UCSD-AML1 (cell line): ENCODE measurements around the gene TXNRD1.
A peak's percentile ranks its signal among the peaks of the same experiment; 100 is the strongest.
"Not testable (repeated sequence)": the region's sequence is repeated elsewhere in the genome, so short reads cannot be mapped to it uniquely, and the experiment has no call there.

Experiments used
- DNase-seq: peaks from one replicate; lab custom pipeline; 2025; ENCODE audit not compliant: unreplicated experiment; lab: John Stamatoyannopoulos, UW

Gene TXNRD1

DNA sequence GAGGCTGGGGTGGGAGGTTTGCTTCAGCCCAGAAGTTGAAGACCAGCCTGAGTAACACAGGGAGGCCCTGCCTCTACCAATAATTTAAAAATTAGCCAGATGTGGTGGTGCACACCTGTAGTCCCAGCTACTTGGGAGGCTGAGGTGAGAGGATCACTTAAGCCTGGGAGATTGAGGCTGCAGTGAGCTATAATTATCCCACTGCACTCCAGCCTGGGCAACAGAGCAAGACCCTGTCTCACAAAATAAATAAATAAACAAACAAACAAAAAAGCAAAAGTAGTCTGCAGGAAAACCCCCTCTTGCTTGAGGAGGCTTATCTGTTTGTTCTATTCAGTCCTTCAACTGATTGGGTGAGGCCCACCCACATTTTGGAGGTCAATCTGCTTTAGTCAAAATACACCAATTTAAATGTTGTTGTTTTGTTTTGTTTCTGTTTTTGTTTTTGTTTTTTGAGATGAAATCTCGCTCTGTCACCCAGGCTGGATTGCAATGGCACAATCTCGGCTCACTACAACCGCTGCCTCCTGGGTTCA is 24.9 kb upstream of the TXNRD1 start:
- no peak for DNase-seq

DNA sequence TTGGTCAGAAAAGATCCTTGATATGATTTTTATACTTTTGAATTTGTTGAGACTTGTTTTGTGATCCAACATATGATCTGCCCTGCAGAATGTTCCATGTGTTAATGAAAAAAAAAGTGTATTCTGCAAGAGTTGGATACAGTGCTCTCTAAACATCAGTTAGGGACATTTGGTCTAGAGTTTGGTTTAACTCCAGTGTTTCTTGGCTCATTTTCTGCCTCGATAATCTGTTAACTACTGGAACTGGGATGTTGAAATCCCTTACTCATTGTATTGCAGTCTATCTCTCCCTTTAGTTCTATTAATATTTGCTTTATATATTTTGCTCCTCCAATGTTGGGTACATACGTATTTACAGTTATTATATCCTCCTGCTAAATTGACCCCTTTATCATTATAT is 18.3 kb upstream of the TXNRD1 start:
- DNase-seq = no peak

DNA sequence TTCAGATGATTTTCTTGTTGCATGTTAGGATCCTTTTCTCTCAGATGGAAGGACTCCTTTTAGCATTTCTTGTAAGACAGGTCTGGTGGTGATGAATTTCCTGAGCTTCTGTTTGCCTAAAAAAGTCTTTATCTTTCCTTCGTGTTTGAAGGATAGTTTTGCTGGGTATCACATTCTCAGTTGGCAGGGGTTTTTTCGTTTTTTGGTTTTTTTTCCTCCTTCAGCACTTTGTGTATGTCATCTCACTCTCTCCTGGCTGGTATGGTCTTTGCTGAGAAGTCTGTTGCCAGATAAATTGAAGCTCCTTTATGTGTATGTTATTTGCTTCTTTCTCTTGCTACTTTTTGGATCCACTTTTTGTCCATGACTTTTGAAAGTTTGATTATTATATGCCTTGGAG is 15.6 kb upstream of the TXNRD1 start:
- no peak for DNase-seq

DNA sequence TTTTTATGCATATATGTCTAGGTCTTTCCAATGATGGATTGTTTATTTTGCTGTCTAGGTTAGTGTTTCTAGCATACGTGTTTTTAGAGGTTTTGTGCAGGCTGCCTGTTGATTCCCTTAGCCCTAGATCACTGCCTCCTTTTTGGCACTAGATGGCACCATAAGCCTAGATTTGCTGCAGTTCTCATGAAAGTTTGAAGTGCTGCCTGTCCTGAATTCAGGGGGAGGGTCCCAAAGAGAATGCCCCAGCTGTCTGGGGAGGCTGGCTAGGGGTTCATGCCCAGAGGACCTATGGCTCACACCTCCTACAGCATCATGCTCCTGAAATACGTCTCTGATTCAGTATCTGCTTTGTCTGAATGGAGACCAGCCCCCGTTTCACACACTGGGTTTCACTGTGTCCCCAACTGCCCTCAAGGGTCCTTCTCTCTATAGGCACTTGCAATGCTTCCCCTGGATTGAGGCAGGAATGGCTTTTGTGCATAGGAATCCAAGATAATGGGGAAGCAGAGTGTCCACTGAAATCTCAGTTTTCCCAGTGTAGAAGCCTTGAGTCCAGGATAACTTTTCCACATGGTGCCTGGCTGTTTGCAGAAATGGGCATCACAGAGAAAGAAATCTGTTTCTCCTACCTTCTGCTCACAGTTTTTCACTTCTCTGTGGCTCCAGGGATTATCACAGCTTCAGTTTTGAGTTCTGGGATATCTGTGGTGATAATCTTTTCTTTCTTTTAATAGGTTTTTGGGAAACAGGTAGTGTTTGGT is 14.2 kb upstream of the TXNRD1 start:
- peak; percentile 26 for DNase-seq

DNA sequence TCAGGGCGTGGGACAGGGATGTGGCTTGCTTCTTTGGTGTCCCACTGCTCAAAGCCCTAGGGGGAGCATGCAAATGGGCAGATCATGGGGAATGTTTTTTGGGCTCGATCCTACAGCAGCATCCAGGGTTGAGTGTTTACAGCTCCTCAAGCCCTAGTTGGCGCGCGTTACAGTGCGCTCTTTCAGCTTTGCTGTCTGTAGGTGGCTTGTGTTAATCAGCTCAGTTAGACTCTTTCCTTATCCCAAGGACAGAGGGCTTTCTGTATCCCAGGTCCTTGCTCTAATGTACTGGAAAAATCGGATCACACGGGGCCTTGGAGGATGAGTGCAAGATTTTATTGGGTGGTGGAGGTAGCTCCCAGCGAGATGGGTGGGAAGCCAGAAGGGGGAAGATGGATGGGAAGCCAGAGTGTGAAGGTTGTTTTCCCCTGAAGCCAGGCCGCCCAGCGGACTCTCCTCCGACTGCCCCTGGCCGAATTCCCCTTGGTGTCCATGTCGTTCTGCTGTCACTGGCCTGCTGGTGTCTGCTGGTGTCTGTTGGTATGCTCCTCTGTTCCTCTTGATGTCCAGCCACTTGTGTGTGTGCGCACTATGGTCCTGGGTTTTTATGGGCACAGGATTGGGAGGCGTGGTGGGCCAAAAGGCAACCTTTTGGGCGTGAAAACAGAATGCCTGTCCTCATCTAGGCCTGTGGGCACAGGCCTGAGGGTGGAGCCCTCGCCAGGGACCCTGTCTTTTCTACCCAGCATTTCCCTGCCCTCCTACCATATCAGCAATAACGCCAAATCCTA is 10.7 kb upstream of the TXNRD1 start:
- DNase-seq = no peak

- DNase-seq = no peak
Measured at GRCh38 chr12:104207416-104208205, 8.0 kb upstream of the TXNRD1 start.

DNA sequence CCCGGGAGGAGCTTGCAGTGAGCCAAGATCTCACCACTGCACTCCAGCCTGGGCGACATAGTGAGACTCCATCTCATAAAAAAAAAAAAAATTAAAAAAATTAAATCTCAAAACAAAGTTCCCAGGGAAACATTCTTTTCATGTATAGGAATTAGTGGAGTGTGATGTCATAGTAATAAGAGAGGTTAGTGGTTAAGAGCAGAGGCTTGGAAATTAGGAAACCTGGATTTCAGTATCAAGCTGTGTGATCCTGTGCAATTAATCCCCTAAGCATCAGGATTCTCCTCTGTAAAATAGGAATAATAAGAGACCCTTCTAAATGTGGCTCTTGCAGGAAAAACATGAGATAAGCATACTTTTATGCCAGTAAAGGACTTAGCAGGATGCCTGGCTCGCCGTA is 3.1 kb upstream of the TXNRD1 start:
- DNase-seq = no peak

GRCh38 chr12:104213952-104214351 is 1.6 kb upstream of the TXNRD1 start:
- DNase-seq = no peak

GRCh38 chr12:104216521-104216924 is 944 bp downstream of the TXNRD1 start:
- no peak for DNase-seq

DNA sequence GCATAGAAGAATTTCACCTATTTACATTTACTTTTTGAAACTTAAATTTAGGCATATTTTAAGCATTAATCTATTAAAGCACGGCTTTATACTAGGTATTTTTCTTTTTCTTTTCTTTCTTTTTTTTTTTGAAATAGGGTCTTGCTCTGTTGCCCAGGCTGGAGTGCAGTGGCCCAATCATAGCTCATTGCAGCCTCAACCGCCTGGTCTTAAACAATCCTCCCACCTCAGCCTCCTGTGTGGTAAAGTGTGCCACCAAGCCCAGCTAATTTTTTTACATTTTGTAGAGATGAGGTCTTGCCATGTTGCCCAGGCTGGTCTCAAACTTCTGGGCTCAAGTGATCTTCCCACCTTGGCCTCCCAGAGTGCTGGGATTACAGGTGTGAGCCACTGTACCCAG is 2.9 kb downstream of the TXNRD1 start:
- DNase-seq = not testable (repeated sequence)

- no peak for DNase-seq
Measured at GRCh38 chr12:104218935-104219334, 3.4 kb downstream of the TXNRD1 start.

- no peak for DNase-seq
Measured at GRCh38 chr12:104219361-104219892, 3.8 kb downstream of the TXNRD1 start.

DNA sequence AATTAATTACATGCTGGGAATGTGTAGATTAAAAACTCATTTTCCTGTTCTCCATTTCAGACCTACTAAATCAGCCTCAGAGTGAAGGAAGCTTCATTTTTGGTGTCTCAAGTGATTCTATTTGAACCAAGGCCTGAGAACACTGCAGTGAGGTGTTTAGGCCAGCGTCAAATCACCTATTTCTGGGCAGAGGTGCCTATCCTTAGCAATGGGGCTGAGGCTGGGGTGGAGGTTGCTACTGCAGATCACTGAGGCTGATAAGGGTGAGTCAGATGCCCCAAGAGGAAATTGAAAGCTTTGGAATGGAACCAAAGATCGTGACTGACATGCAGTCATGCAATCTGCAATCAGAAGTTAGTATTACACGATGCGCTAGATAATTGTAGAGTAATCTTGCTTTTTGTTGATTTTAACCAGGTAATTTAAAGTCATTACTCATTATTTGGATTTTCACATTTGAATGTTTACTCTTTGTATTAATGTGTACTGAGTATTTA is 4.4 kb downstream of the TXNRD1 start:
- DNase-seq = no peak

DNA sequence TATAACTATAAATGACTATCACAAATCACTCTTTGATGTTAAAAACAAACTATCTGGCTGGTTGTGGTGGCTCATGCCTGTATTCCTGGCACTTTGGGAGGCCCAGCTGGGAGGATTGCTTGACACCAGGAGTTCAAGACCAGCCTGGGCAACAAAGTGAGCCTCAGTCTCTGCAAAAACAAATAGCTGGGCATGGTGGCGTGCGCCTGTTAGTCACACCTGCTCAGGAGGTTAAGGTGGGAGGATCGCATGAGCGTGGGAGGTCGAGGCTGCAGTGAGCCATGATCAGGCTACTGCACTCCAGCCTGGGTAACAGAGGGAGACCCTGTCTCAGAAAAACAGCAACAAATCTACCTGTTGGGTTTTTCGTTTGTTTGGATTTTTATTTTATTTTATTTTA is 5.4 kb downstream of the TXNRD1 start:
- DNase-seq = no peak

DNA sequence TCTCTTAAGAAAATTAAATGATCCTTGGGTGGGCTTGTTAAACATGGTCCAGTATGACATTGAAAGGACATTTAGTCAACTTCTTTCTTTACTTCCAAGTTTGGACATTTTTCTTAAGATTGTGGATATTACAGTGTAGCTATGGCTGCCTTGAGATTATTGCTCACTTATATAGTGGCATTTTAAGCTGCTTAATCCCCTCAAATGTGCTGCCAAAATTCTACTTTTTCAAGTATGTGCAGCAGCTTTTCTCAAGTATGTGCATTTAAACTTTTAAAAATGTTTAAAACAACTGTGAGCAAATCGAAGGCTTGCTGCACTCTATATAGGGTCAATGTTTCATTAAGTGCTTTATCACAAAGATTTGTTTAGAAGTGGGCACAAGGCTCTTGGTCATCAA is 7.4 kb downstream of the TXNRD1 start:
- DNase-seq = no peak

GRCh38 chr12:104223712-104224111 is 8.1 kb downstream of the TXNRD1 start:
- no peak for DNase-seq

DNA sequence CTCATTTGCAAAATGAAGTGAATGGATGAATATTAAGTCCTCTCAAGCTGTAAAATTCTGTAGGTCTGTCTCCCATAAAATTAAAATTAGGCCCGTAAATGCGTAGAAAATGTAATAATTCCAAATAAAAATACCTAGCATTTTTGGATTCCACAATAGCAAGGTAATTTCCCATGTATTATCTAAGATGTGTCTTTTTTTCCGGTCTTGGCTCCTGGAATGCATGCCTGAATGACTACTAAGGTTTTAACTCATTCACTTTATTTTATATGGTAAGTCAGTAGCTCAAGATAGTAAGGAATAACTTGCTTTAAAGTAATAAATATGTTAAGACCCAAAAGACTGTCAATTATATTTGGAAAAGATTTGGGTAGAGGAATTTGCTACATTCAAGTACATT is 11.1 kb downstream of the TXNRD1 start:
- DNase-seq = no peak

- no peak for DNase-seq
Measured at GRCh38 chr12:104230304-104231095, 14.9 kb downstream of the TXNRD1 start.

DNA sequence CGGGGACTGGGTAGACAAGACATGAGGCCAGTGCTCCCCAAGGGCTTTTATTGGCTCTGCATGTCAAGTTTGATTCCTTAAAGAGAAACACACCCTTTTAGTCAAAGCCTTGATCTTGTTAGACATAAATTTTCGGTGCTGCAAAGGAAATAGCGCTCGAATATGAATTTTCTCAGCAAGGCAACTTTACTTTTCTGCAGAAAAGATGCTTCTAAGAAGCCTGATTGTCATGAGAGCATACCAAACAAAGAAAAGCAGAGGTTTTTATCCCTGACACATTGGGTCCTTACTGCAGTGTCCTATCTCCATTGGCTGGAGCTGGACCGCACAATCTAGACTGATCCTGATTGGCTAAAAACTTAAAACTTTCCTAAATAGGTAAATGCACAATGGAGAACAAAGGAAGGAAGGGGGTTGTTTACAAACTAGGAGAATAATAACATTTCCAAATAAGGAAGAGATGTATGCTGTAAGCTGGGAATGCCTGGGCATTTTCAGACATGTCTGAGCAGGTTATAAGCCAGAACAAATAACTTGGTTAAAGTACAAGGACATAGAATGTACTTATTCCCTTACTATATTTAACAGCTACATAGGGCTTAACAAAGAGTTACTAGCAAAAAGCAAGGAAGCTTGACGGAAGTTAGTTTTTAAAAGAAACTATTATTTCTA is 17.2 kb downstream of the TXNRD1 start:
- DNase-seq = no peak
